Immature natural killer cell (primary cell): ENCODE data around the gene PIEZO2. TPM values are rescaled to one million over a fixed set of nuclear protein-coding genes. Genes with fewer than 3 reads are reported as not detected.
"Not testable (repeated sequence)": the region's sequence is repeated elsewhere in the genome, so short reads cannot be mapped to it uniquely, and the experiment has no call there.

Source experiments
- DNase-seq, 3 donors: peaks; one replicate each; pipeline ENCODE4 v3.0.0; 2022; ENCODE audit warnings: mixed read lengths in 1 of 3
- H3K27ac Mint-ChIP-seq, 6 donors: one replicate each; pipeline ENCODE4 v1.8.0; 2020; ENCODE audit warnings: mixed read lengths in 6 of 6, mild to moderate bottlenecking in 5 of 6, inconsistent platforms in 4 of 6, moderate library complexity in 3 of 6
- H3K27me3 Mint-ChIP-seq, 3 donors: one replicate each; pipeline ENCODE4 v1.8.0; 2020 to 2021; ENCODE audit warnings: low read depth in 3 of 3, mild to moderate bottlenecking in 3 of 3, mixed read lengths in 3 of 3, moderate library complexity in 3 of 3, inconsistent platforms in 1 of 3
- H3K36me3 Mint-ChIP-seq, 3 donors: one replicate each; pipeline ENCODE4 v1.8.0; 2020; ENCODE audit warnings: mixed read lengths in 3 of 3, inconsistent platforms in 2 of 3, mild to moderate bottlenecking in 2 of 3
- H3K4me1 Mint-ChIP-seq, 2 donors: one replicate each; pipeline ENCODE4 v1.8.0; 2020; ENCODE audit warnings: inconsistent platforms in 2 of 2, mild to moderate bottlenecking in 2 of 2, mixed read lengths in 2 of 2, moderate library complexity in 1 of 2
- H3K4me3 Mint-ChIP-seq, 5 donors: one replicate each; pipeline ENCODE4 v1.8.0; 2020; ENCODE audit warnings: mild to moderate bottlenecking in 5 of 5, mixed read lengths in 5 of 5, inconsistent platforms in 3 of 5, moderate library complexity in 3 of 5
- H3K9me3 Mint-ChIP-seq, 6 donors: one replicate each; pipeline ENCODE4 v1.8.0; 2020; ENCODE audit warnings: mild to moderate bottlenecking in 6 of 6, mixed read lengths in 6 of 6, inconsistent platforms in 4 of 6, moderate library complexity in 3 of 6
- polyA plus RNA-seq, 3 donors: library from polyadenylated mRNA; unstranded; fragments of 300-500 nt; fragmentation: Illumina TruSeq; gene quantifications; one replicate each; pipeline ENCODE4 v1.2.3, GENCODE V29; 2021

Gene PIEZO2
- polyA plus RNA-seq: not detected

DNA sequence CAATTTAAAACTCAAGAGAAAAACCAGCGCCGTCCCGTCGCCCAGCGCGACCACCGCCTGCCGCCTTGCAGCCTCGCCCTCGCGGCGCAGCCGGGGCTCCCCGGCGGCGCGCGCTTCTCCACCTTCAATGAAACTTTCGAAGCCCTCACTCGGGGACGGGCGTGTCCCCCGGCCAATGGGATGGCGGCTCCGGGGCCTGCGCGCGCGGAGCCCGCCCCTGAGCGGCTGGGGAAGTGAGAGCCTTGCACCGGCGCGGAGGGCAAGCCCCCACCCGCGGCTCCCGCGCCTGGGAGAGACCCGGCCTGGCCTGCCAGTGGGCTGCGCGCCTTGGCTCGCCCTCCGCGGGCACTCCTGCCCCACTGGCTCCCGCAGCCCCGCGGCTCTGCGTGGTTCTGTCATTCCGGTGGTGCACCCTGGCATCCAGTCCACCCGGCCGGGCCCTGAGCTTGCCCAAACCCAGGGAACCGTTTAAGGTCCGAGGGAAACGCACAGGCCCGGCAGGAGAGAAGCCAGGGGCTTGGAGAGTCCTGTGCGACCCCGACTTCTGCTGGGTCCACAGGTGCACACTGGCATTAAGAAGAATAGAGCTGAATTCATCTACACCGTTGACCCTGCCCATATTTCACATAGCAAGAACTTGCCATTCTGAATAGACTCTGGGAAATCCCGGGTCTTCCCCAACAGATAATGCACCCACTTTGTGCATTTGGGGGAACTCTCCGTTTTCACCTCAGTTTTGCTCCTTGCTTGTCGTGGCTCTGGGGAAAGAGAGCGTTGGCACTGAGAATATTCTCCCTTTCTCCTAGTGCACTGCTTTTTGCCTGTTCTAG, at the start of gene PIEZO2:
Gene PIEZO2 (minus strand): TSS at position 129 of the 830 bp plus-strand sequence. CDS start 981 bp downstream, outside the sequence.
- Mint-ChIP-seq H3K36me3 (peaks cover 0 to 4% (median 0%) of the 10 kb centered on the region in 3 donors), H3K4me3 (no peak within 1 kb of the TSS), H3K27ac (no peak within 1 kb of the TSS), H3K4me1 (no peaks in the 10 kb centered on the region), H3K27me3 (peaks cover 6 to 19% (median 7%) of the 10 kb centered on the region in 3 donors), H3K9me3 (peaks cover 0 to 4% (median 0%) of the 10 kb centered on the region in 6 donors)
- no peak for DNase-seq

DNA sequence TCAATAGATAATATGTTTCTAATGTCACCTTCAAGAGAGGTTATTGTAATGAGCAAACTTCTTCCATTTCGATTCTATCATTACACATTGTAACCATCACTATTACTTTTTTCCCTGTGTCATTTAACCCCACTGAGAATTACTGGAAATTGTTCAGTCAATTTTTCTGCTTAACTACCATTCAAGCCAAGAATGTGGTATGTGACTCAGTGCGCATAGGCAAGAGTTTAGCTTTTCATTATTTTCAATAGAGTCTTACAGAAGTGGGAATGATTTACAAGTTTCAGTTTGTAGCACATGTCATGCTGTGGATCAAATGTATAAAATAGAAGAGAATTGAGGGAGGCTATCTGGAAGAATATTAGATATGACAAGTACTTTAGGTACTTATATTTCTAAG, 34.3 kb upstream of the PIEZO2 start:
- H3K9me3 Mint-ChIP-seq: peaks cover 0 to 5% (median 0%) of the 10 kb centered on the region in 6 donors
- no peaks in the 10 kb centered on the region for H3K36me3 Mint-ChIP-seq
- no peaks in the 10 kb centered on the region for H3K4me1 Mint-ChIP-seq
- no peak overlapping the region for H3K4me3 Mint-ChIP-seq
- H3K27ac Mint-ChIP-seq: no peak overlapping the region
- peaks cover 0 to 2% (median 0%) of the 10 kb centered on the region in 3 donors for H3K27me3 Mint-ChIP-seq
- DNase-seq: no peak

DNA sequence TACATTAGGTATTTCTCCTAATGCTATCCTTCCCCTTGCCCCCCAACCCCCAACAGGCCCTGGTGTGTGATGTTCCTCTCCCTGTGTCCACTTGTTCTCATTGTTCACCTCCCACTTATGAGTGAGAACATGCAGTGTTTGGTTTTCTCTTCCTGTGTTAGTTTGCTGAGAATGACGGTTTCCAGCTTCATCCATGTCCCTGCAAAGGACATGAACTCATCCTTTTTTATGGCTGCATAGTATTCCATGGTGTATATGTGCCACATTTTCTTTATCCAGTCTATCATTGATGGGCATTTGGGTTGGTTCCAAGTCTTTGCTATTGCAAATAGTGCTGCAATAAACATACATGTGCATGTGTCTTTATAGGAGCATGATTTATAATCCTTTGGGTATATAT, 32.3 kb upstream of the PIEZO2 start:
- H3K4me1 Mint-ChIP-seq, H3K4me3 Mint-ChIP-seq, H3K36me3 Mint-ChIP-seq, DNase-seq, H3K9me3 Mint-ChIP-seq, H3K27ac Mint-ChIP-seq, H3K27me3 Mint-ChIP-seq: not testable (repeated sequence)

DNA sequence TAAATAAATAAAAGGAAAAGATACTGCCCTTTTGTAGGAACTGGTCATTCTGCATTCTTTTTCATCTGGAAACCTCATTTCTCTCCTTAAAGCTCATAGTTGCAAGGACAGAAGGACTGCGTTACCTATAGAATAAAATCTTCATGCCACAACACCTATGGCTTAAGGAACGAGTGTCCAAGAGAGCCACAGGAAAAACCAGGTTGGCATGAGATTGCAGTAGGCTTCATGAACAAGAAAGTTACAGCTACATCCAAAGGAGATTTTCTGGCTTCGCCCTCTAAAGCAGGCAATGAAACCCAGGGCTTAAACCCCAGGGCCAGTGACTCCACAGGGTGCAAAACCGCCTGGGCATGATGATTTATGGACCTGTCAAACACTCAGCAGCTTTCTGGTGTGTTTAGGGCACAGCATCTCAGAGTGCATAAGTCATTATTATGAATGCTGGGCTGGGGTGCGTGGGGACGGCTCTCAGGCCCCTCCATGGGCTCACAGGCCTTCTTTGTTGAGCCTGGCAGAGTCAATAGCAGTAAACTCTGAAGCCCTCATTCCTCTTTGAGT, 30.7 kb upstream of the PIEZO2 start:
- Mint-ChIP-seq H3K4me3 (no peak overlapping the region), H3K27me3 (peaks cover 0 to 4% (median 2%) of the 10 kb centered on the region in 3 donors), H3K9me3 (peaks cover 0 to 5% (median 0%) of the 10 kb centered on the region in 6 donors), H3K4me1 (no peaks in the 10 kb centered on the region), H3K27ac (no peak overlapping the region), H3K36me3 (no peaks in the 10 kb centered on the region)
- DNase-seq: no peak

DNA sequence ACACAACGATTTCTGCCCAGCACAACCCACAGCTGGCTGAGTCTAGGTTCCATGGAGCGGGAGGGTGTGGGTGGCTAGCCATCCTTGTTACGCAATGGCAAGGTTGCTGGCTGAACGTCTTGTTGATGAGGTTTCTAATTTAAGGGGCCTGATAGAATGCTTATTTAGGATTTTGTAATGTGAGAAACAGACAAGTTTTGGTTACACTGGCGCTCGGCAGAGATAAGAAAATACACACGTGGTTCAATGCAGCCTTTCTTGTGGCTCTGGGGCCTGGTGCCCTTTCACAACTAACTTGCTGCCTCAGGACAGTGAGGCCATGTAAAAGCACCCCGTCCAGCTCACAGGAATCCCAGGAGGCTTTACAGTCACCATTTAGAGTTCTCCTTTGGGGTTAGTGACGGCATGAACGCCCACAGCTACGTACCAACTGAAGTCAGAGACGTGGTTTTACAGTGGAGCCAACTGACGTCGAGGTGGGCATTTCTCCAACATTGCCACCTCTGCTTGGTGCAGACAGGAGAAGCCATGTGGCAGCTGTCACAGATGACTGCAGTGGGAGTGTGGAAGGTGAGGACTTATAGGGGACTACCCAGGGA, 29.7 kb upstream of the PIEZO2 start:
- no peak for DNase-seq
- no peak overlapping the region for H3K4me3 Mint-ChIP-seq
- no peak overlapping the region for H3K27ac Mint-ChIP-seq
- peaks cover 0 to 4% (median 2%) of the 10 kb centered on the region in 3 donors for H3K27me3 Mint-ChIP-seq
- H3K36me3 Mint-ChIP-seq: no peaks in the 10 kb centered on the region
- no peaks in the 10 kb centered on the region for H3K4me1 Mint-ChIP-seq
- peaks cover 0 to 5% (median 0%) of the 10 kb centered on the region in 6 donors for H3K9me3 Mint-ChIP-seq

DNA sequence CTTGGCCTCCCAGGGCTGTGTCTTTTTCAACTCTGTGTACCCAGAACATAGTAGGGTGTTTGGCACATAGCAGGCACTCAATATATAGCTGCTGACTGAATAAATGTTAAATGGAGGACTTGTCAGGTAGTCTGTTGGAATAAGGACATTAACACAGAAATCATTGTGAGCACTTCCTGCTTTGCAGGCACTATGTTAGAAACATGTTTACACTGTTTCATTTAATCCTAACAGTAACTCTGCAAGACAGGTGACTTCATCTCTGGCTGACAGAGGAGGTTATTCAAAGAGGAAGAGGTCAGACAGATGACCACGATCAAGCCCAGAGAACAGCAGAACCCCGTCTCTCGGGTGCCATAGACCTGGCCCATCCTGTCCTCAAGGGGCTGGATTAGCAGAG, 28.0 kb upstream of the PIEZO2 start:
- H3K36me3 Mint-ChIP-seq: no peaks in the 10 kb centered on the region
- no peak for DNase-seq
- no peak overlapping the region for H3K4me3 Mint-ChIP-seq
- no peaks in the 10 kb centered on the region for H3K4me1 Mint-ChIP-seq
- no peak overlapping the region for H3K27ac Mint-ChIP-seq
- H3K9me3 Mint-ChIP-seq: peaks cover 0 to 7% (median 0%) of the 10 kb centered on the region in 6 donors
- H3K27me3 Mint-ChIP-seq: peaks cover 0 to 6% (median 0%) of the 10 kb centered on the region in 3 donors

DNA sequence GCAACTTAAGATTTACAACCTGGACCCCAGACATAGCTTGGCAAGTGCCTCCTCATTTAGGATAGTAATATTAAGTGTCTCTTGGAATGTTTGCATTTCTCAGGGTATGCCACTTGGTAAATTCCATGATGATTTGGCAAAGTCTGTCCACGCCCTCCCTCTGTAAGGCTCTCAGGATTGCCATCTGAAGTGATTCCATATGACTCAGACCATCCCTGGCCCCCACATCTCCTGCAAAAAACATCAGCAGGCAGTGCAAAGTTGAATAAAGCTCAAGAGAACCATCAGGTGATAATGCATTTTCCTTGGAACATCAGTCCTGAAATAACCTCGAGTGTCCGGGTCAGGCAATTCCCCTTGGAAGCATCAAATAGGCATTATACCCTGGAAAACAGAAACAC, 27.1 kb upstream of the PIEZO2 start:
- Mint-ChIP-seq H3K36me3 (no peaks in the 10 kb centered on the region), H3K4me3 (no peak overlapping the region), H3K9me3 (peaks cover 0 to 7% (median 0%) of the 10 kb centered on the region in 6 donors), H3K27ac (no peak overlapping the region), H3K27me3 (peaks cover 0 to 6% (median 0%) of the 10 kb centered on the region in 3 donors), H3K4me1 (no peaks in the 10 kb centered on the region)
- DNase-seq: no peak

DNA sequence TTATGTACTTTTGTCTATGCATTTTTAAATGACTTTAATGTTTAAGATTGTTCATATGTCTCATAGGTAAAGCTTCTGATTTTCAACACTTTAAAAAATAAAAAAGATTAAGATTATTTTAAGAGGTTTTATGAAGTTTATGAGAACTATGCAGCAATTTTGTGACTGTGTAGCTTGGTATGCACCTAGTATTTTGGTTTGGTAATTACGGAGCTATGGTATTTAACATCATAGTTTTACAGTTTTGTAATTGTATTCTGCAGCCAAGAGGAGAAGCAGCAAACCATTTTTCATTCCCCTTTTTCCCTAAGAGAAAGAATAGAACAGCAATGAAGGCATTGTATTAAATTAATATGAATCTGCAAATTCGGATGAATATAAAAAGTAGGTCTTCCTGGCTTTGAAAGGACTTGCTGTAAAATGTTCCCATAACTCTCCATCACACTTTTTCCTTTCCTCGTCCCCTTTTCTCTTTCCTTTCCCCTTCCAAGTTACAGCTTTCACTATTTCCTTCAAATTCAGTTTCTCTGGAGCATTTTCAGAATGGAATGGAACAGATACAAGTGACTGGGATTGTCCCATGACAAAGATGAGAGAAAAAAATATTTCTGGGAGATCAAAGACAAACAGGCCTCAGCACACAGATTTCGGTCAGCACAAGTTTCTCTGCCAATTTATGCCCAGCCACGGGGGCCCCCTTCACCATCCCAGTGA, 26.1 kb upstream of the PIEZO2 start:
- H3K4me1 Mint-ChIP-seq: no peaks in the 10 kb centered on the region

DNA sequence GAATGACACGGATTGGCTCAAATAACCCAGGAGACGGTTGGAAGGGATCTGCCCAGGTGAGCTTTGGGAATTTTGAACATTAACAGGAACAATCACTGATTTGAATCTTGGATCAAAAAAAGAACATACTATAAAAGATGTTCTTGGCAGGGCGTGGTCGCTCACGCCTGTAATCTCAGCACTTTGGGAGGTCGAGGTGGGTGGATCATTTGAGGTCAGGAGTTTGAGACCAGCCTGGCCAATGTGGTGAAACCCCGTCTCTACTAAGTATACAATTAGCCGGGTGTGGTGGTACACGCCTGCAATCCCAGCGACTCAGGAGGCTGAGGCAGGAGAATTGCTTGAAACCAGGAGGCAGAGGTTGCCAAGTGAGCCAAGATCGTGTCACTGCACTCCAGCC, 24.8 kb upstream of the PIEZO2 start:
- H3K4me3 Mint-ChIP-seq, H3K9me3 Mint-ChIP-seq, H3K36me3 Mint-ChIP-seq, DNase-seq, H3K27me3 Mint-ChIP-seq, H3K4me1 Mint-ChIP-seq, H3K27ac Mint-ChIP-seq: not testable (repeated sequence)

More for the DNA sequence above, 26.1 kb upstream of the PIEZO2 start:
- H3K36me3 Mint-ChIP-seq: no peaks in the 10 kb centered on the region
- H3K27ac Mint-ChIP-seq: no peak overlapping the region
- H3K4me3 Mint-ChIP-seq: no peak overlapping the region
- no peak for DNase-seq
- H3K27me3 Mint-ChIP-seq: peaks cover 0 to 6% (median 0%) of the 10 kb centered on the region in 3 donors
- H3K9me3 Mint-ChIP-seq: peaks cover 0 to 7% (median 0%) of the 10 kb centered on the region in 6 donors

DNA sequence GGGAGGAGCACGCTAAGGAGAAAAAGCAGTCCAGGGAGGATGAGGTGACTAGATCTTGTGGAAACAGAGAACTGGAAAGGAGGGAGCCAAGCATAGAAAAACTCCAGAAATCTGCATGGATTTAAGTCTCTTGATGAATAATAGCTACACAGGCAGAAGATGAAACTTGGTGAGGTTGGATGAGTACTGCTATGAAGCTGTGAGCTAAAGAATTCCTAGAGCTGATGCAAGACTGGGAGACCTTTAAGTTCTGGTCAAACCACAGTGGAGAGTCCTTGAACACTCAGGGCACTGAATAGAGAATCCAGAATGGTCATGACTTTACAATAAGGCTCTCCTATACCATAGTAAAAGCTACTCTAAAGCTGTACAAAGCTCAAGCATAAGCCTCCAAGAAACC, 18.4 kb upstream of the PIEZO2 start:
- peaks cover 0 to 6% (median 2%) of the 10 kb centered on the region in 6 donors for H3K9me3 Mint-ChIP-seq
- no peak overlapping the region for H3K4me3 Mint-ChIP-seq
- H3K4me1 Mint-ChIP-seq: no peaks in the 10 kb centered on the region
- peaks cover 0 to 6% (median 2%) of the 10 kb centered on the region in 3 donors for H3K27me3 Mint-ChIP-seq
- H3K36me3 Mint-ChIP-seq: no peaks in the 10 kb centered on the region
- no peak overlapping the region for H3K27ac Mint-ChIP-seq
- no peak for DNase-seq

DNA sequence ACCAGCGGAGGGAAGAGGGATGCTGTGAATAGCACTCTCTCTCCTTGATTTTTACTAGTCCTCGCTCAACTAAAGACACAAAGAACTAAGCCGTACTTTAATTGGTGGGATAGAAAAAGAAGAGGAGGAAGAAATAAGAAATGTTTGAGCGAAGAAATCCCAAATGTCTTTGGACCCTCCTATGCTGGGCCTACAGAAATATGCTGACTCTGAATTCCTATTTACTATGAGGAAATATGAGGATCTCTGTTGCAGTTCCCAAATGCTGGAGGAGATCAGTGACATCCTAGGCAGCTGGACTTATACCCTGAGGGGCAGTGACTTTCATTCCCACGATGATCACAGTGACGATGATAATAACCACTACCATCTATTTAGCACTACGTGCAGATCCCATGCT, 16.6 kb upstream of the PIEZO2 start:
- Mint-ChIP-seq H3K4me3 (no peak overlapping the region), H3K4me1 (no peaks in the 10 kb centered on the region), H3K27me3 (peaks cover 0 to 6% (median 2%) of the 10 kb centered on the region in 3 donors), H3K27ac (no peak overlapping the region), H3K9me3 (peaks cover 0 to 6% (median 1%) of the 10 kb centered on the region in 6 donors), H3K36me3 (no peaks in the 10 kb centered on the region)
- DNase-seq: no peak

DNA sequence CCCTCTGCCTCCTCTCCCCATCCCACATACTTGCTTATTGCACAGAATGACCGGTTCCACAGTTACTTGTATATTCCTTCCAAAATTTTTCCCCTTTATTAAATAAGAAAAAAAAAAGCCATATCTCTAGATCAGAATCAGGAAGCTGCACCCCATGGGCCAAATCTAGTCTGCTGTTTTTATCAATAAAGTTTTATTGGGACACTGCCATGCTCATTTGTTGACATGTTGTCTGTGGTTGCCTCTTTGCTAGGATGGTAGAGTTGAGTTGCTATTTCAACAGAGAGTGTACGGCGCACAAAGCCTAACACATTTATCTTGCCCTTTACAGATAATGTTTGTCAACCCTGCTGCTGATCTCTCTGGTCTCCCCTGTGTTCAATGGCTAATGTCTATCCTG, 15.8 kb upstream of the PIEZO2 start:
- H3K27me3 Mint-ChIP-seq: peaks cover 0 to 6% (median 2%) of the 10 kb centered on the region in 3 donors
- DNase-seq: no peak
- no peaks in the 10 kb centered on the region for H3K36me3 Mint-ChIP-seq
- no peak overlapping the region for H3K4me3 Mint-ChIP-seq
- no peak overlapping the region for H3K27ac Mint-ChIP-seq
- H3K9me3 Mint-ChIP-seq: peaks cover 0 to 6% (median 1%) of the 10 kb centered on the region in 6 donors
- no peaks in the 10 kb centered on the region for H3K4me1 Mint-ChIP-seq

DNA sequence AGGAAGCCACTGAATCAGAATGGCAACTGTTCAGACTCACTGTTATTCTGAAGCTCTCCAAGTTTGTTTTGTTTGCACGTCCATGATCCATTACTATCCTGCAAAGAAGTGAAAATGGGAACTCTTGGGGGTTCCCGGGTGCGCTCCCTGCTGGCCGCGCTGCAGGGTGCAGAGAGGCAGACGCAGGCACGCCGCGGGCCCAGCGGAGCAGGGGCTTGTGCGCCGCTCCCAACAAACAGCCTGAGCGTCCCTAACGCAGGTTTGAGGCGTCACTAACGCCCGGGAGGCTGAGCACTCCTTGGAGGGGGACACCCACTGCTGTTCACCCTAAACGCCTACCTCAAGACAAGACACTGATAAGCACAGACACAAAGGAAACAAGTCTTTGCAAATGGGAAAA, 14.3 kb upstream of the PIEZO2 start:
- no peak for DNase-seq
- Mint-ChIP-seq H3K36me3 (no peaks in the 10 kb centered on the region), H3K9me3 (peaks cover 0 to 6% (median 1%) of the 10 kb centered on the region in 6 donors), H3K4me3 (no peak overlapping the region), H3K27ac (no peak overlapping the region), H3K27me3 (peaks cover 2 to 4% (median 3%) of the 10 kb centered on the region in 3 donors), H3K4me1 (no peaks in the 10 kb centered on the region)
